Left kidney (tissue), 2 donors: ENCODE results near the gene ABCA13. TPM values are rescaled to one million over a fixed set of nuclear protein-coding genes. Genes with fewer than 3 reads are reported as not detected.

Experiments used
- DNase-seq: peaks from one replicate; pipeline ENCODE4 v3.0.0-alpha.2; 2013
- polyA plus RNA-seq: library from polyadenylated mRNA; unstranded; fragments of 120-200 nt; gene quantifications from one replicate; pipeline ENCODE4 v1.2.1, GENCODE V29; 2013; ENCODE audit not compliant: insufficient read length

ABCA13 gene
- polyA plus RNA-seq, 1 donor = 0.95 TPM

DNA sequence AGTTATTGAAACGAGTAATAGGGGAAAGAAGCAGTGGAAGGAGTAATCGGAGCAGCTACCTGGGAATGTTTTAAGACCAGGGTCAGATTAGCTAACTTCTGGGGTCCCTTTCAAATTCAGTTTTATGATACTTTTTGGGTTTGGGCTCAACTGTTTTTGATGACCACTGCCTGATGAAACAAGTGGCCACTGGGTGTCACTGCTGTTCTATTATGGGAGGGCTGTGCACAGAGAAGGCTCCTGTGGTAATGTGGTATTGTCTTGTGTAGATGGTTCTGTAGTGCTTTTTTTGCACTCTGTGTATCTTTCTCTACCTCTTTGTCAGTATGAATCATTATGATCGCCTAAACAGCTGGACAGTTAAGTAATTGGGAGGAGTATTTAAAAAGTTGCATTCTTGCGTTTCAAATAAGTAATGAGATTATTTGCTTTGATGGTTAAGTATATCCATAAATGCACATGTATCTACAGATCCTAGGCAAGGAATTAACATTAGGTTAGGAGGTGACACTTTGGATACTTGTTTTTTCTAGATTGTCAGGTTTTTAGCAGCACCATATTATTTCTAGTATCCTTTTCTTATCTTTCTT, 128.4 kb downstream of the ABCA13 start:
- peak; percentile 60 for DNase-seq

DNA sequence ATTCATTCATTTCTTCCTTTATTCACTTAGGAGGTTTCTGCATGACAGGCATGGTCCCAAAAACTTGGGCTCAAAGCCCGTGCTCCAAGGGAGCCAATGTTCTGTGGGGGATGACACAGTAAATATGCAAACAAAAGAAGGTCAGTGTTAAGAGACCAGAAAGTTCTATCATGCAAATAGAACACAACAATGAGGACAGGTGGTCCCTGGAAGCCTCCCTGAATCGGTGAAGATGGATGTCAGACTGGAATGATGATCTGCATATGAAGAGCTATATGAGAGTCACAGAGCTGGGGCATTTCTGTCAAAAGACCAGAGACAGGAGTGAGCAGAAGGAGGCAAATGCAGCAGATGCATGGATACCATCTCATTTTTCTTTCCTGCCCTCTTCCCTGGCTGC, 129.0 kb downstream of the ABCA13 start:
- no peak for DNase-seq

DNA sequence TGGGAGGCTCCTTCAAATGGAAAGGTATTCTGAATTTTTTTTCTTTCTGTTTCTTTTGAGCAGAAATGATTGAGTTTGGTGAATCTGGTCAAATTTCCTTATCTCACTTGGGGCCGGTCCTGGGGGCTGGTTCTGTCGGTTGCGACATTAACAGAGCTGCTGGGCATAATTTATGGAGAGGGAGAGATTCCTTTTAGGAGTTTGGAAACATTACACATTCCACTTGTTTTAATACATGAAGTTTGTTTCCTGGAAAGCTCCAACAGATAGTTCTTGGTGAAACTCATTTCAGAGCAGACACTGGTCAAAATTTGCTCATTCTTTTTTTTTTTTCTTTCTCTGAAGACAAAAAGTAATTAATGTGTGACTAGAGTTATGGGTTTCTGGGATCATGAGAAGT, 129.9 kb downstream of the ABCA13 start:
- no peak for DNase-seq

DNA sequence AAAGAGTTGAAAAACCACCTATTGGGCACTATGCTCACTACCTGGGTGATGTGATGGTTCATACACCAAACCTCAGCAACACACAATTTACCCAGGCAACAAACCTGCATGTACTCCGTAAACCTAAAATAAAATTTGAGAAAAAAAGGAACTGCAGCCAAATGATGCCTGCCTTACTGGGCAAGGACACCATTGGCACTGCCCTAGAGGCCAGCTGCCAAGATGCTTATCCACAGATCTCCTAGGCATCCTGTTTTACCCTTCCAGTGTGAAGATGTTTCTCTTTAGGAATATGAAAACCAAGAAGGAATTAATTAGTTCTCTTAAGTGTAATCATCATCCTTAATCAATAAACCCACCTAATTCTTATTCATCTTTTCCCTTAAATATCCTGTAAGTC, 133.4 kb downstream of the ABCA13 start:
- DNase-seq = no peak

DNA sequence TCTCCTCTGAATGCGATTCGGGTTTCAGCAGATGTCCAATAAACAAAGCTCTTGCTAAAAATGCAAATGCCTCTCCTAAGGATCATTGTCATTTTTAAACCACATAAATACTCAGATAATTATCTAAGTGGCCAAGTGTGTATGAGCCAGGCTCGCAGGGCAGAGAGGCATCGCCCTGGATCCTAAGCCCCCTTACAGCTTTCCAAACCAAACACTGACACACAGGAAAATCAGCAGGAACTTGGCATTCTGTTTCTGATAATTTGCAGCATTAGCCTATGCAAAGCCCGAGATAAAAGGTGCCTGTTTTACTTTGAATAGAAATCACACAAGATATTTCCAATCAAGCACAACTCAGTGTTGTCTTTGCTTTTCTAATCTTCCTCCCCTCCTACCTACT, 134.4 kb downstream of the ABCA13 start:
- no peak for DNase-seq

DNA sequence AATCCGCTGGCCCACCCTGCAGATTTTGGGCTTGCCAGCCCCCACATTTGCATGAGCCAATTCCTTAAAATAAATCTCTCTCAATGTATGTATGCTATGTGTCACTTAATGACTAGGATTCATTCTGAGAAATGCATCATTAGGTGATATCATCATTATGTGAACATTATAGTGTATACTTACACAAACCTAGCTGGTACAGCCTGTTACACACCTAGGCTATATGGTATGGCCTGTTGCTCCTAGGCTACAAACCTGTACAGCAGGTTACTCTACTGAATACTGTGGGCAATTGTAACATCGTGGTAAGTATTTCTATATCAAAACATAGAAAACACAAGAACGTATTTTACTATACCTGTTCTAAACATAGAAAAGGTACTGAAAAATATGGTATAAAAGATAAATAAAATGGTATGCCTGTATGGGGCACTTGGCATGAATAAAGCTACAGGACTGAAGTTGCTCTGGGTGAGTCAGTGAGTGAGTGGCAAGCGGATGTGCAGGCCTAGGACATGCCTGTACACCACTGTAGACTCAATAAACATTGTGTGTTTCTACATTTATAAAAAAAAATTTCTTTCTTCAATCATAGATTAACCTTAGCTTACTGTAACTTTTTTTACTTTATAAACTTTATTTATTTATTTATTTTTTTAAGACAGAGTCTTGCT, 135.9 kb downstream of the ABCA13 start:
- no peak for DNase-seq

DNA sequence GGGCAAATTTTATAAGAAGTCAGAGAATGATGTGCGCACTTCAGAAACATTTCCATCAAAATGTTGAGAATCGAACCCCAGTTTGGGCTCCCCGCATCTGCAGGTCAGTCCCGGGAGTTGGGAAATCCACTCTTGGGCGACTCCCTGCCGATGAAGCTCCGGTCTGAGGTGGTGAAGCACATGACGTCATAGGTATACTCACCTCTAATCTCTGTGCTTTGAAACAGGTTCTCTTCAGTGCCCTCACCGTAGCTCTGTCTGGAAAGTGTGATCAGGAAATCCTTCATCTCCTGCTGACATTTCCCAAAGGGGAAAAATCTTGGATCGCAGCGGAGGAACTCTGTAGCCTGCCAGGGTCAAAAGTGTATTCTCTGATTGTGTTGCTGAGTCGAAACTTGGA, 138.5 kb downstream of the ABCA13 start:
- no peak for DNase-seq

DNA sequence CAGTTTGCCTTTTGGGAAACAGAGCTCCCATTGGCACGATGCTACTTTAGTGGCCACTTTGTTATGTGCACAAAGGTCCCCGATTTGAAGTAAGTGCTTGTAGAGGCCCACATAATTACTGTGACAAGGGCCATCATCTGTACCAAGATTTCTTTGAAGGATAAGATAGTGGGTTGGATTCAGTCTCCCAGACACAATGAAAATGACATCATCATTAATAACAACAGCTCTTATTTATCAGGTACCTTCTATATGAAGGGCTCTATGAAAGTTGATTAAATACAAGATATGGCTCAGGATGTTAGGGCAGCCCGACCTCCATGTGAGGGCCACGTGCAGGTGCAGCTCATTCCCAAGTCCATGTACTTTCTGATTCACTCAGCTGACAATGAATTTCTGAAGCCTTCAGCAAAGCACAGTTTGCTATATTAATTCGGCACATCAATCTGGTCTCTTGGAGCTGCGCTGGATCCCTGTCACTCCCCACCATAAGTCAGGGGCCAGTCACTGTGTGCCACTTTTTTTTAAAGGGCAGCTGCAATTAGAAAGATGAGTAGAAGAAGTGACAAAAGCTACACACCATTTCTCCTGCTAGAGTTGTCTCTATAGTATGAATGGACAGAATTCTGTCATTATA, 140.3 kb downstream of the ABCA13 start:
- DNase-seq = no peak

DNA sequence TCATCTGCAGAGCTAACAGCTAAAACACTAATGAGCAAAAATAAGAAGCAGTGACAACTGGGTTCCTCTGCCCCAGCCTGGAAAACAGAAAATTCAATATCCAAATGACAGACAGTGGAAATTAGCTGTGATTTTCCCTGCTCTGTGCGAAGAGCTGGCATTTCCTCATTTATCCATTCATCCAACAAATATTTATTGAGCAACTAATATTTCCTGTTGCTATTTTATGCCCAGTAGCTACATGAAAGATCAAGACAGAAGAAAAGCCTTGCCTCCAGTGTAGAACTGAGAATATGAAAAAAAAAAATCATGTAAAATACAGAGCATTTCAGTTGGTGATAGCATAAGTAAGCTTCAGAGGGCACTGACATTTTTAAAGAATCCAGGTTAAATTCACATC, 140.9 kb downstream of the ABCA13 start:
- DNase-seq = no peak

DNA sequence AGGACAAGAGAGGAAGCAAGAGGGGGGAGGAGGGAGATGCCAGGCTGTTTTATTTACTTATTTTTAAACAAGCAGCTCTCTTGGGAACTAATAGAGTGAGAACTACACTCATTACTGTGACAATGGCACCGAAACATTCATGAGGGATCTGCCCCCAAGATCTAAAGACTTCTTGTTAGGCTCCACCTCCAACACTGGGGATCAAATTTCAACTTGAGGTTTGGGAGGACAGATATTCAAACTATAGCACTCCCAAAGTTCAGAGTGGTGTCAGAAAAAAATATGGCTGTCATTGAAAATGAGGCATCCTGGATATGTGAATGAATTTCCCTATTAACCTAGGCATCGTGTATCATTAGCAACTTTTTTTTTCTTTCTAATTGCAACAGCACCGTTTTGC, 145.5 kb downstream of the ABCA13 start:
- DNase-seq = no peak

DNA sequence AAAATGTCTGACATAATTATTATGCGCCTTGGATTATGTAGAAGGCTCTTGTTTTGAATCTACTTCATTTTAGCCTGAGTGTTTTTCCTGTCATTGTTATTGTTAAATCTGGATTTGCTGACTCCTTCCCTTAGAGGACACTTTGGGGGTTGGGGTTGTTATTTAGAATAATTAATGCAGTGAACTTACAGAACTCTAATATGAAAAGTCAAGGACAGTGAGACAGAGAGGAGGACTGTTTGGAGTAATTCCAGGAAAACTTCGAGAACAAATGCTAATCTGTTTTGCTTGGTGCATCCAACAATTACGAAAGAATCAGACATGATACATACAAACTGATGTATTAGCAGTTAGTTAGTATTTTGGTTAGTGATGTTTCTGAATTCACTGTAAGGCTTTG, 146.1 kb downstream of the ABCA13 start:
- DNase-seq = no peak

DNA sequence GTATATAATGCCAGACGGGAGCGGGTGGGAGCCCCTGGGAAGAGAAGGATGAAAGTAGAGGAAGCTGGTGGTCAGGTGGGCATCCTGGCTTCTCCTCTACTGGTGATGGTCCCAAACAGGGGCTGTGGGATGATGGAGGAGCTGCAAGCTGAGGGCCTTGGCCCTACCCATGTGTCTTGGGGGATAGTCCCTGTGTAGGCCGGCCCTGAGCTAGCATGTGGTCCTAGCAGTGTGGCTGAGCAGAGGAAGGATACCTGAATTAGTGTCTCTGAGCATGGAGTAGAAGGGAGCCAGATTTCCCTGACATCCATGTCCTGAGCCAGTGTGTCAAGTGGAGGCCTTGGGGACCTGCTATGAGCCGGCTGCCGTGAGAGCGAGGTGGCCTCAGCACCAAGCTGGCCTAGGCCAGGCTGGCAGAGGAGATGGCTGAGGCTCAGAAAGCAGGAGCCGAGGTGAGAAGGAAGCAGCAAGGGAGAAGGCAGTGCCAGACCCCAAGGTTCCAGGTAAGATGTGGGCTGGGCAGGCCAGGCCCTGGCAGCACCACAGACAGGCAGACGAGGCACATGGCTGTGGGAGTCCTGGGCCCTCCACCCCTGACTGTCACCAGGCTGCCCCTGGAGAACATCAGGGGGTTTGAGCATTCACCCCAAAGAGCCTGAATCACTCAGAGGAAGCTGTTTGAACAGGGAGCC, 150.2 kb downstream of the ABCA13 start:
- no peak for DNase-seq

DNA sequence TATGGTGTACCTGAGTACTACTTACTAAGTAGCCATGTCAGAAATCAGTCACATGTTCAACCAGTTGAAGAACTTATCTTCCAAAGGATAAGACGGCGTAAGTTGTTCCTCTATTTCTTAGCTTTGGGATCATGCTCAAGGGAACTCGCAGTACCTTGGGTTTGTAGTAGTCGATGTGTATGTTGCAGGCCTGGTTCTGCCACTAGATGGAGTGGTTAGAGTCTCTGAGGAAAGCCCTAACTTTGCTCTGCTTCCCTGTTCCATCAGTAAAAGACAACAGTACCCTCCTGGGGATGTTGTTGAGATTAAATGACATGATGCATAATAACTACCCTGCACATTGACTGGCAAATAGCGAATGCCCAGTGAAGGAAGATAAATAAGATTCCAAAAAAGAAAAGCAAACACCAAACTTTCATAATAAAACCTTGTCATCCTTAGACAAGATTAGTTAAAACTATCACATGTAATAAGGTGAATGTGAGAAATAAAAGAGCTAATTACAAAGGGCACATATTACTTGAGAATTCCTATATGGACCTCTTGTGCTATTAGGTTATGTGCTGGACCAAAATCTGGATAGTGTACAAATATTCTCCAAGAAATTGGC, 165.9 kb downstream of the ABCA13 start:
- DNase-seq = peak; percentile 8

DNA sequence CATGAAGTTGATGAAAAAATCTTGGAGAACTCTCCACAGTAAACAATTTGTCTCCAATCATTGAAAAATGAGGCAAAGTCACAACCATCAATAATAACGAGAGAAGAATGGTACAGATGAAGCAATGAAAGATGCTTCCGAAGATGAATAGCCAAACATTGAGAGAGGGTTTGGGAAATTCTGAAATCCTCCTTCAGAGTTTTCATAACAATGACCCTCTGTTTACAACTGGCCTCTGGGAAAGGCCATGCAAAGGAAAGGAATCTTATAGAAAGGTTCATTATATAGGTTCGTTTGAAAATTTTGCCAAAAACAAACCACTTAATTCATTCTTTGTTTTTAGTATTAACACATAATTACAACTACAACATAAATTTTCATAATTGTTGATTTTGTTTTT, 166.5 kb downstream of the ABCA13 start:
- no peak for DNase-seq

DNA sequence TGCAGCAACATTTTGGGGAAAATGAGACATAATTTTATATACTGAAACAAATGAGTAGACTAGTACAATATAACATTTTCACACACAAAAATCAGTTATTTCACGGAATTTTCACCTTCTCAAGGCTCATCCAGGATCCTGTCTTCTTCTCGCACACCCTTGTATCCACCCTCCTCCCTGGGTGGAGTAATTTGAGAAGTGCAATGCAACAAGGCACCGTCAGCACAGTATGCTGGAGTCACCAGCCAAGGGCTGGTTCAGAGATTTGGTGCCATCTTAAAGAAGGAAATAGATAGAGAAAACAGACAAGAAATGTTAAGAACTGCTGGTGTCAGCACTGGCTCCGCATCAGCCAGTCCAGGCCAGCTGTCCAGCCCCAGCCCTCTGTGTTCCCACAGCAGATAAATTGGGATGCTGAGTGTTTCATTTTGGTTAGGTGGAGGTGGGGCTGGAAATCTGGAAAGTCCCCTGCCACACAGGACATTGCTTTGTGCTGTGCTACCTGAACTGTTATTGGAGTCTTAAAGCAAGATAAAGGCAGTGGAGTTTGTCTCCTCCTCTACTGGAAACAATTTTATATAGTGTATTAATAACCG, 176.1 kb downstream of the ABCA13 start:
- no peak for DNase-seq

DNA sequence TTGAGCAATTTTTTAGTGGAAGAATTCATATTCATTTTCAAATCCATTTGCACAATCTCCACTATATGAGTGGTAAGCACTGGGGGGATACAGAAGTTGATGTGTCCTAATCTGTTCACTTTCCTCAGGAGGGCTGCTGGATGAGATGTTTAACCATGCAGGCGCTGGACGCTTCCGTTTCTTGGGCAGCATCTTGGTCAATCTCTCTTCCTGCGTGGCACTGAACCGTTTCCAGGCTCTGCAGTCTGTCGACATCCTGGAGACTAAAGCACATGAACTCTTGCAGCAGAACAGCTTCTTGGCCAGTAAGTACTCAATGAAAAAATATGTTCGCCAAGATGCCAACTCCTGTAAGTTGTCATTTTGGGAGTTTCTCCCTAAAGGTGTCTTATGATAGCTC, 179.3 kb downstream of the ABCA13 start:
- no peak for DNase-seq

DNA sequence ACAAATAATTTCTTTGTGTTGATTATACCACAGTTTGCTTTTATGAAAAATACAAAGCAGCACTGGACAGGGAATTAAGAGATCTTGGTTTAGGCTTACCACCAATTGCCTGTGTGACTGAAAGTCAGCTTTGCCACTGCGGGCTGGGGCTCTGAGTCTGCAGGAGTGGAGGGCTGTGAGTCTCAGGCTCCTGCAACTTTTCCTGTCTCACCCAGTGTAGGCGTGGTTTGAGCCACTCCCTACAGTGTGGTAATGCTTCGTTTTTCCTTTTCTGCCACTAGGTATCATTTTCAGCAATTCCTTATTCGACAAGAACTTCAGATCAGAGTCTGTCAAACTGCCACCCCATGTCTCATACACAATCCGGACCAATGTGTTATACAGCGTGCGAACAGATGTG, 180.6 kb downstream of the ABCA13 start:
- no peak for DNase-seq

DNA sequence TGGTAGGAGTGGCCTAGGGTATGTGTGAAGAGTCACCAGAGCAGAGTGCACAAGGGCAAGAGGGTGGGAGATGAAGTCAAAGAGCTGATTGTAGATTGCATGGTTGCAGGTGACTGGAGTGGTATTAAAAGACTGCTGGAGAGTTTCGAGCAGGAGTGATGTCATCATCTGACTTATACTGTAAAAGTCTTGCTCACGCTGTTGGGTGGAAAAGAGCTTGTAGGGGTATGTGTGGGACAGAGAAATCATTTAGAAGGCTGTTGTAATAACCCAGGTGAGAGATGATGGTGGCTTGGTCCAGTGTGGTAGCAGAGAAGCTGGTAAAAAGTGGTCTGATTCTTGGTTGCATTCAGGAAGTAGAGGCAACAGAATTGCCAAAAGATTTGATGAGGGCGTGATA, 184.1 kb downstream of the ABCA13 start:
- no peak for DNase-seq

DNA sequence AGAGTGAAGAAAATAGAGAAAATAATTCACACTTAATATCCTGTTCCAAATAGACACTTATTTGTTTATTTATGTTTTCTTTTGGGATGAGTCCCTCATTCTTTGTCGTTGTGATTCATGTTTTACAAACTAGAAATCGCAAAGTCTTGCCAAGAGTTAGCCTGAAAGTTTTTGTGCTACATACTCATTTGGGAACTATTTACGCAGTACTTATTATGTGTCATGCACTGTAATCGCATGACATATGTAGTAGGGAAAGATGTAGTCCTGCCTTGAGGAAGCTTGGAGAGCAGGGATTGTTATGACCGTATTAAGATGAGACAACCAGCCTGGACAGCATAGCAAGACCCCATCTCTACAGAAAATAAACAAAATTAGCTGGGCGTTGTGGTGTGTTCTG, 189.3 kb downstream of the ABCA13 start:
- no peak for DNase-seq

DNA sequence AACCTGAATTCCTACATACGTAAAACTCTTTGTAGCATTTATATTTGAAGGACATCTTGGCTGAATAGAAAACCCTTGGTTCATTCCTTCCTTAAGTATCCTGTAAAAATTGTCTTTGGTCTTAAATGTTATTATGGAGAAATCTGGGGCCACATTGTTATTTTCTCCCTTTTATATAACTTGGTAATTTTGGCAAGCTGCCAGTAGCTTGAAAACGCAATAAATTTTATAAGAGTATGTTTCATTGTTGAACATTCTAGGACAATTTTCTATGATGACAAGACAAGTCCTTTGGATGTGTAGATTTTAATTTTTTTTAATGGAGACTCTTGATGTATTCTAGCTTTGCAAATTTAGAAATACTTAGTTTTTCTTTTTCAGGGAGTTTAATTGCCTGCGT, 191.9 kb downstream of the ABCA13 start:
- no peak for DNase-seq

DNA sequence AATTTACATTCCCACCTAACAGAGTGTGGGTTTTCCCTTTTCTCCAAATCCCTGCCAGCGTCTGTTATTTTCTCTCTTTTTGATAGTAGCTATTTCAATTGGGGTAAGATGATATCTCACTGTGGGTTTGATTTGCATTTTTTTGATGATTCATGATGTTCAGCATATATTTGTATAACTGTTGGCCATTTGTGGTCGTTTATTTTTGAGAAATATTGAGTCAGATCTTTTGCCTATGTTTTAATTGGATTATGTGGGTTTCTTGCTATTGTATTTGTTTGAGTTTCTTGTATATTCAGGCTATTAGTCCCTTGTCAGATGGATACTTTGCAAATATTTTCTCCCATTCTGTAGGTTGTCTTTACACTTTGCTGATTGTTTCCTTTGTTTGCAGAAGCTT, 193.8 kb downstream of the ABCA13 start:
- DNase-seq = no peak

DNA sequence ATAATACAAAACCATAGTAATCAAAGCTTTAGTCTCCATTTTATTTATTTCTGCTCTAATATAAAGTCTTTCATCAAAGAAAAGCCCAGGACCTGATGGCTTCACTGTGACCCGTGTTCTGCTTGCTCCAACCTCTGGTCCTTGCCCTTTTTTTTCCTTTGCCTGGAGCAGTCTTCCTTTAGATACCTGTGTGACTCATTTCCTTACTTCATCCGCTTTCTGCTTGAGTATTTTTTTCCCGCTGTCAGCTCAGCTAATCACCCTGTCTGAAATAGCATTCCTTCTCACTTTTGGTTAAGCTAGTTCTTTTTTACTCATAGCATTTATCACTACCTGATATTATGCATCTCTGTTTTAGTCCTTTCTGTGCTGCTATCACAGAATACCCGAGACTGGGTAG, 194.8 kb downstream of the ABCA13 start:
- no peak for DNase-seq

DNA sequence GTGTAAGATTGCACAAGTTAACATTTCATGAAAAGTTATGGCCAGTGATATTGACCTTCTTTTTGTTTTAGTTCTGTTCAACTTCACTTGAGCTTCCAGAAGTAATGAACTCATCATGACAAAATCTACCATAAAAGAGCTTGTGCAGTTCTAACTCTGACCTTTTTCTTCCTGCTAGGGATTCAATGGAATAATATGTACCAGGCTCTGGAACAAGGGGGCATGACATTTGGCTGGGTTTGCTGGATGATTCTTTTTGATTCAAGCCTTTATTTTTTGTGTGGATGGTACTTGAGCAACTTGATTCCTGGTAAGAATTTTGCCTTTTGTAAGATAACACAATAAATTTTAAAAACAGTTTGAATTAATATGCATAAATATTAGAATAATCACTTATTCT, 205.0 kb downstream of the ABCA13 start:
- DNase-seq = no peak
